ENCODE measurements around the gene LOXL1. TPM values are rescaled to one million over a fixed set of nuclear protein-coding genes. Genes with fewer than 3 reads are reported as not detected.

LOXL1 gene
- total RNA-seq, 1 experiment from 2014 or later: 117 TPM

DNA sequence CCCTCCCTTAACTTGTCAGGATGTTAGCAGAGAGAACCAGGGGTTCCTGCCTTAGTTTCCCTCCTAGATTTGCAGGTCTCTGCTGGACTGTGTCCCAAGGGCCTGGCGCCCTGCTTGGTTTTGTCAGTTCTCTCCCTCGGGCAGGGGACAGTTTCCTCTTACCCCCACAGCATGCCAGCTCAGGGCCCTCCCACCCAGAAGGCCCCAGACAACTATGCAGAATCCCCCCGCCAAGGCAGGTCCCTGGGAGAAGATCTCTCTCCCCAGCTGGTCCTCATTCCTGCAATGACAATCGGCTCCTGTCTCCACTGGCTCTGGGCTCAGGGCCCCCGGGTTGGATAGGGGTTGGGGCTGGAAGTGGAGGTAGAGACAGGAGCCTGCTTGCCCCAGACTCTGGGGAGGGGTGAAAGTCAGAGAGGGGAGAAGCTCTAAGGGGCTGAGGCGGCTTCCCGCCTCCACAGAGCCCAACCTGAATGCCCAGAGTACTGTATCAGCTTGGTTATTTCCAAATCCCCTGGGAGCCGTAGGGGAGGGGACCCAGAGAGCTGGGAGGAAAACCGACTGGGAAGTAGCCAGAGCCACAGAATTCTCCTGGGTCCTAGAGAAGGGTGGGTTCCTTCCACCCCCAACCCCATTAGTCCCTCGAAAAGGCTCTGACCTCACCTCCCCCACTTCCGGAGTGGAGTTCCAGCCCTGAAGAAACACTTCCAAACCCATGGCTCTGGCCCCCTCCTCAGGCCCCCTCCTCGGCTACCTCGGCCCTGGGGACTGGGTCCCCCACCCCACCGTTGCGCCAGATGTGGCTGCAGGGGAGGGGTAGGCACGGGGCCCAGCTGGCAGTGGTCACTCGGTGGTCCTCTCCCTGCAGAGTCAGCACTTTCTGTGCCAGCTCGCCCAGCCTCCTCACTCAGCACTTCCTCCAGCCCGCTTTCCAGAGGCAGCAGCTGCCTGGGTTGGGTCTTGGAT is 3.8 kb upstream of the LOXL1 start:
- H3K9me3 ChIP-seq (ENCODE audit: low read depth, low read length, poor library complexity, severe bottlenecking): no peaks in the 10 kb centered on the region
- peak; percentile 96 for DNase-seq (ENCODE audit: low spot score)
- ChIA-PET CTCF (interaction anchor here (1.3 kb wide), 1 partner anchor 13 kb away, joined by 4 read pairs; no protein-coding TSS in a partner anchor), POLR2A (ENCODE audit: low non-redundant PET) (no interaction called here)
- peak overlapping the region; percentile 3 for H3K4me3 ChIP-seq (ENCODE audit: low read depth, low read length, poor library complexity, severe bottlenecking)
- BruUV-seq (replicated peaks): no TSS peak
- TF ChIP-seq, protein P1, sequence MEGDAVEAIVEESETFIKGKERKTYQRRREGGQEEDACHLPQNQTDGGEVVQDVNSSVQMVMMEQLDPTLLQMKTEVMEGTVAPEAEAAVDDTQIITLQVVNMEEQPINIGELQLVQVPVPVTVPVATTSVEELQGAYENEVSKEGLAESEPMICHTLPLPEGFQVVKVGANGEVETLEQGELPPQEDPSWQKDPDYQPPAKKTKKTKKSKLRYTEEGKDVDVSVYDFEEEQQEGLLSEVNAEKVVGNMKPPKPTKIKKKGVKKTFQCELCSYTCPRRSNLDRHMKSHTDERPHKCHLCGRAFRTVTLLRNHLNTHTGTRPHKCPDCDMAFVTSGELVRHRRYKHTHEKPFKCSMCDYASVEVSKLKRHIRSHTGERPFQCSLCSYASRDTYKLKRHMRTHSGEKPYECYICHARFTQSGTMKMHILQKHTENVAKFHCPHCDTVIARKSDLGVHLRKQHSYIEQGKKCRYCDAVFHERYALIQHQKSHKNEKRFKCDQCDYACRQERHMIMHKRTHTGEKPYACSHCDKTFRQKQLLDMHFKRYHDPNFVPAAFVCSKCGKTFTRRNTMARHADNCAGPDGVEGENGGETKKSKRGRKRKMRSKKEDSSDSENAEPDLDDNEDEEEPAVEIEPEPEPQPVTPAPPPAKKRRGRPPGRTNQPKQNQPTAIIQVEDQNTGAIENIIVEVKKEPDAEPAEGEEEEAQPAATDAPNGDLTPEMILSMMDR (conservative IDR thresholded peaks at IDR 0.05; ENCODE audit: low read depth, low read length): no peak
- no peak for TF ChIP-seq EZH2 (IDR thresholded peaks at IDR 0.05; ENCODE audit: borderline replicate concordance, low read depth, low read length, poor library complexity, severe bottlenecking)
- H3K36me3 ChIP-seq (ENCODE audit: insufficient read depth, low read length, poor library complexity, severe bottlenecking): peaks cover 6% of the 10 kb centered on the region
- no peaks in the 10 kb centered on the region for H3K27me3 ChIP-seq (replicated peaks; ENCODE audit: insufficient read depth, low read depth, low read length, poor library complexity)
- H3K4me1 ChIP-seq (ENCODE audit: insufficient read depth, low read length, poor library complexity, severe bottlenecking): peaks cover 49% of the 10 kb centered on the region
- intact Hi-C loops (cut with micrococcal nuclease; ENCODE audit: unreplicated experiment): no loop called here
- H3K27ac ChIP-seq (ENCODE audit: low read depth, low read length, poor library complexity, severe bottlenecking): peak overlapping the region; percentile 89

DNA sequence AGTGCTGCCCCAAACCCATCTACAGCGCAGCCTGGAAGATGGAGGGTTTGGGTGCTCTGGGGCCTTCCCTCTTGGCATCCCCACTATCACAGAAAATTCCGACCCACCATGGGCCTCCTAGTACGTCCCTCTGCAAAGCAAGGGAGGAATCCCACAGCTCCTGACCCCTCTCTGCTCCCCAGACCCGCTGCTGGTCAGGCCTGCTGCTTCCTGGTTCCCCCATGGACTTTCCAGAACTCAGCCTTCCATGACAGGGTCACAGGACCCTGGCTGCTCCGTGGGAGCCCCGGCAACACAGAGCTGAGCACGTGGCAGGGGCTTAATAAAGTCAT is 3.1 kb upstream of the LOXL1 start:
- intact Hi-C loops (cut with micrococcal nuclease; ENCODE audit: unreplicated experiment): no loop called here
- CTCF ChIA-PET: interaction anchor here (1.3 kb wide), 1 partner anchor 13 kb away, joined by 4 read pairs; no protein-coding TSS in a partner anchor
- BruUV-seq (replicated peaks): no TSS peak
- Histone ChIP-seq H3K36me3 (ENCODE audit: insufficient read depth, low read length, poor library complexity, severe bottlenecking) (peaks cover 6% of the 10 kb centered on the region), H3K4me3 (ENCODE audit: low read depth, low read length, poor library complexity, severe bottlenecking) (no peak overlapping the region), H3K4me1 (ENCODE audit: insufficient read depth, low read length, poor library complexity, severe bottlenecking) (peaks cover 50% of the 10 kb centered on the region), H3K27me3 (replicated peaks; ENCODE audit: insufficient read depth, low read depth, low read length, poor library complexity) (no peaks in the 10 kb centered on the region), H3K9me3 (ENCODE audit: low read depth, low read length, poor library complexity, severe bottlenecking) (no peaks in the 10 kb centered on the region), H3K27ac (ENCODE audit: low read depth, low read length, poor library complexity, severe bottlenecking) (peak overlapping the region; percentile 89)
- no peak for DNase-seq (ENCODE audit: low spot score)
- no peak for TF ChIP-seq EZH2 (IDR thresholded peaks at IDR 0.05; ENCODE audit: borderline replicate concordance, low read depth, low read length, poor library complexity, severe bottlenecking)
- TF ChIP-seq, protein P1 (conservative IDR thresholded peaks at IDR 0.05; ENCODE audit: low read depth, low read length): no peak
- POLR2A ChIA-PET (ENCODE audit: low non-redundant PET): no interaction called here

DNA sequence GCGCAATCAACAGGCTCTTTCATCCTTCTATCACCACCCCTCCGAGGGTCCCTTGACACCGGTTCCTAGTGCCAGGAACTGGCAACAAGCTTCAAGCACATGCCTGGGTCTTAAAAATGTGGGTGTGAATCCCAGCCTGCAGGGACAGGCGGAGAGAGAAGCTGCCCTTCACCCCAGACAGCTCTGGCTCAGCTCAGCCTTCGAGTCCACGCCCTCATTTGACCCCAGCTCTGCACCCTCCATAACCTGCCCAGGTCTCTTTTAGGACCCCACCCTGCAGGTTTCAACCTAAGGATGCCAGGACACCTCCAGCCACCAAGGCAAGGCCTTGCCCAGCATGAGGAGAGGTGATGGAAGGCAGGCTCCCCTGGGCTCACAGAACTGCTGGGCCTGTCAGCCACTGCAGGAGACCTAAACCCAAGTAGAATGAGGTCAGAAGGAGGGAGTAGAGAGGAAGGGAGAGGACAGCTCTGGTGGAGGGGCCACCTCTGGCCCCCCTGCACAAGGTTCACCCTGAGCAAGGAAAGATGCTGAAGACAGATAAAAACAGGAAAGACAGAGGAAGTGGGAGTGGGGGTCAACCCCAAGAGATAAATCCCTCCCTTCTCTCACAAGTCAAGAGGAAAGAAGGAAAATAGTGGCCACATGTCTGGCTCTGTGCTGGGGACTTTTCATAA is 2.6 kb upstream of the LOXL1 start:
- no TSS peak for BruUV-seq (replicated peaks)
- Histone ChIP-seq H3K27ac (ENCODE audit: low read depth, low read length, poor library complexity, severe bottlenecking) (peak overlapping the region; percentile 89), H3K9me3 (ENCODE audit: low read depth, low read length, poor library complexity, severe bottlenecking) (no peaks in the 10 kb centered on the region)

More for the DNA sequence above, 2.6 kb upstream of the LOXL1 start:
- TF ChIP-seq, protein P1 (conservative IDR thresholded peaks at IDR 0.05; ENCODE audit: low read depth, low read length): no peak
- TF ChIP-seq EZH2 (IDR thresholded peaks at IDR 0.05; ENCODE audit: borderline replicate concordance, low read depth, low read length, poor library complexity, severe bottlenecking): no peak
- DNase-seq (ENCODE audit: low spot score): no peak
- Histone ChIP-seq H3K27me3 (replicated peaks; ENCODE audit: insufficient read depth, low read depth, low read length, poor library complexity) (no peaks in the 10 kb centered on the region), H3K4me3 (ENCODE audit: low read depth, low read length, poor library complexity, severe bottlenecking) (peak overlapping the region; percentile 5), H3K4me1 (ENCODE audit: insufficient read depth, low read length, poor library complexity, severe bottlenecking) (peaks cover 56% of the 10 kb centered on the region), H3K36me3 (ENCODE audit: insufficient read depth, low read length, poor library complexity, severe bottlenecking) (peaks cover 3% of the 10 kb centered on the region)
- intact Hi-C loops (cut with micrococcal nuclease; ENCODE audit: unreplicated experiment): no loop called here
- POLR2A ChIA-PET (ENCODE audit: low non-redundant PET): no interaction called here
- CTCF ChIA-PET: interaction anchor here (0.6 kb wide), 1 partner anchor 13 kb away, joined by 3 read pairs; no protein-coding TSS in a partner anchor

All from A673 (cell line).